ENCODE results near the gene LDLRAD3. TPM values are rescaled to one million over a fixed set of nuclear protein-coding genes. Genes with fewer than 3 reads are reported as not detected.

LDLRAD3 gene
- total RNA-seq, 2 experiments from 2014 or later, result 0.22 to 0.59 TPM

DNA sequence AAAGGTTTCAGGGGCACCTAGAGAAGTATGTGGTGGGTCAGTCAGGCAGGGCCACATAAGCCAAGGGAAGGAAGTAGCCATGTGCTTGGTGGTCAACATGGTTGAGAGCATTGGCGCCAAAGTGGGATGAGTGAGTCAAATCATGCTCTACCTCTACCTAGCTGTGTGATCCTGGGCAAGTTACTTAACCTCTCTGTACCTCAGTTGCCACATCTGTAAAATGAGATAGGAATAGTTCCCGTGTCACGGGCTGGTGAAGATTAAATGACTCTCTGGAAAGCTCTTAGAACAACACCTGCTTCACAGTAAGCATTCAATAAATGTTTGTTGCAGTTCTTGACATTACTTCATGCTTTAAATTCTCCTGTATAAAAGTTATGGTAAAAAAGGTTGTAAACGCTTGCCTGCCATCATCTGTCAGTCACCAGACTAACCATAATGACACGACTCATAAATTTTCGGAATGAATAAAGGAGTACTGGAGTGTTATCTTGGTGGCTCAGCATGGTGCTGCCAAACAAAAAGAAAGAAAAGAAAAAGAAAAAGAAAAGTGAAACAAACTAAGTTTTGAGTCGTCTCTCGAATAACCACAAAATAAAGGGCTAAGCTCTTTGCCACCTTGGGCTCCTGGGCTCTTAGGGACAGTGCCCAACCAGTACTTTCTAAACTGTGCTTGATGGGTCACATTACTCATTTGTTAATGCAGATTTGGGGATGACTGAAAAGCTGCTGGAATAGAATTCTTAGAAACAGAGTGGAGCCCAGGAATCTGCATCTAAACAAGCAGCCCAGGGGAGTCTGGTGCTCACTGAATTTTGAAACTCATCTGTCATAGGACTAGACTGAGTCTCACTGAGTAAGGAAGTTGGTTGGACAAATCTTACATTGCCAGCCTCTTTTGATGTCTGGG lies 107.6 kb downstream of the LDLRAD3 start:
- TF ChIP-seq, protein P1, sequence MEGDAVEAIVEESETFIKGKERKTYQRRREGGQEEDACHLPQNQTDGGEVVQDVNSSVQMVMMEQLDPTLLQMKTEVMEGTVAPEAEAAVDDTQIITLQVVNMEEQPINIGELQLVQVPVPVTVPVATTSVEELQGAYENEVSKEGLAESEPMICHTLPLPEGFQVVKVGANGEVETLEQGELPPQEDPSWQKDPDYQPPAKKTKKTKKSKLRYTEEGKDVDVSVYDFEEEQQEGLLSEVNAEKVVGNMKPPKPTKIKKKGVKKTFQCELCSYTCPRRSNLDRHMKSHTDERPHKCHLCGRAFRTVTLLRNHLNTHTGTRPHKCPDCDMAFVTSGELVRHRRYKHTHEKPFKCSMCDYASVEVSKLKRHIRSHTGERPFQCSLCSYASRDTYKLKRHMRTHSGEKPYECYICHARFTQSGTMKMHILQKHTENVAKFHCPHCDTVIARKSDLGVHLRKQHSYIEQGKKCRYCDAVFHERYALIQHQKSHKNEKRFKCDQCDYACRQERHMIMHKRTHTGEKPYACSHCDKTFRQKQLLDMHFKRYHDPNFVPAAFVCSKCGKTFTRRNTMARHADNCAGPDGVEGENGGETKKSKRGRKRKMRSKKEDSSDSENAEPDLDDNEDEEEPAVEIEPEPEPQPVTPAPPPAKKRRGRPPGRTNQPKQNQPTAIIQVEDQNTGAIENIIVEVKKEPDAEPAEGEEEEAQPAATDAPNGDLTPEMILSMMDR (IDR thresholded peaks at IDR 0.05), result no peak
- no peak overlapping the region for H3K27ac Mint-ChIP-seq
- ChIA-PET CTCF (no interaction called here), POLR2A (no interaction called here)
- H3K27me3 Mint-ChIP-seq, result peaks cover 4% of the 10 kb centered on the region
- DNase-seq (no peak), ATAC-seq (no peak)
- no peak overlapping the region for H3K4me3 Mint-ChIP-seq
- H3K36me3 Mint-ChIP-seq (ENCODE audit: low read depth), result no peaks in the 10 kb centered on the region
- intact Hi-C loops (cut with micrococcal nuclease), result no loop called here
- H3K4me1 Mint-ChIP-seq (ENCODE audit: low read depth), result no peaks in the 10 kb centered on the region
- peaks cover 4% of the 10 kb centered on the region for H3K9me3 Mint-ChIP-seq

- Mint-ChIP-seq H3K27ac (no peak overlapping the region), H3K36me3 (ENCODE audit: low read depth) (no peaks in the 10 kb centered on the region), H3K4me3 (no peak overlapping the region), H3K9me3 (peaks cover 4% of the 10 kb centered on the region), H3K27me3 (peaks cover 4% of the 10 kb centered on the region), H3K4me1 (ENCODE audit: low read depth) (no peaks in the 10 kb centered on the region)
- POLR2A ChIA-PET, result no interaction called here
- no peak for ATAC-seq
- TF ChIP-seq, protein P1 (IDR thresholded peaks at IDR 0.05), result no peak
- DNase-seq, result no peak
- intact Hi-C loops (cut with micrococcal nuclease), result no loop called here
- CTCF ChIA-PET, result interaction anchor here (0.7 to 1.3 kb wide), 2 partner anchors 11 to 212 kb away, joined by 3 to 4 read pairs; no protein-coding TSS in a partner anchor
These were observed 109.4 kb downstream of the LDLRAD3 start for GRCh38 chr11:36053281-36053680.

DNA sequence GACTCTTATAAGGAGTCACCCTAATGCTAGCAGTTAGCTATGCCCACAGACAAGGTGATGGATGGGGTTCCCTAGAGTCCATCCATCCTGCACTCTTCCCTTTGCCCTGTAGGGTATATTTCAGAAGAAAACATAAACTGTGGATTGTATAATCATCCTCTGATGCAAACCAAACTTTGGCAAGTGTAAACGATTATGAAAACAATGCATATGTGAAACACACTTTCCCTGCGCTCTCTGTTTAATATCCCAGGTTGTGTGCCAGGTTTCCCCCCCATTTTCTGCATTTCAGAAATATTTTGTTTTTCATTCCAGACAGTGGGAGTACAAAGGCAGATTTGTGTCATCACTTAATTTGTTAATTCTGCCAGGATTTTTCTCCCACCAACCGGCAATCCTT lies 110.0 kb downstream of the LDLRAD3 start:
- Mint-ChIP-seq H3K4me3 (no peak overlapping the region), H3K4me1 (ENCODE audit: low read depth) (no peaks in the 10 kb centered on the region), H3K9me3 (peaks cover 4% of the 10 kb centered on the region), H3K36me3 (ENCODE audit: low read depth) (no peaks in the 10 kb centered on the region), H3K27ac (no peak overlapping the region), H3K27me3 (peaks cover 4% of the 10 kb centered on the region)
- ATAC-seq (no peak), DNase-seq (no peak)
- CTCF ChIA-PET, result no interaction called here
- intact Hi-C loops (cut with micrococcal nuclease), result no loop called here
- TF ChIP-seq, protein P1 (IDR thresholded peaks at IDR 0.05), result no peak
- POLR2A ChIA-PET, result no interaction called here

DNA sequence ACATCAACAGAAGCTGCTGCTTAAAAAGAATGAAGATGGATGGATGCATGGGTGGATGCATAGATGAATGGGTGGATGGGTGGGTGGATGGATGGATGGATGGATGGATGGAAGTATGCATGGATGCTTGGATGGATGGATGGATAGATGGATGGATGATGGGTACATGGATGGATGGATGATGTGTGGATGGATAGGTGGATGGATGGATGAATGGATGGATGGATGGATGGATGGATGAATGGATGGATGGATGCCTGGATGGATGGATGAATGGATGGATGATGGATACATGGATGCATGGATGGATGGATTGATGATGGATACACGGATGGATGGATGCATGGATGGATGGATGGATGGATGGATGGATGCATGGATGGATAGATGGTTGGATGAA lies 110.8 kb downstream of the LDLRAD3 start:
- no peak for ATAC-seq
- Mint-ChIP-seq H3K9me3 (peaks cover 7% of the 10 kb centered on the region), H3K4me3 (no peak overlapping the region), H3K36me3 (ENCODE audit: low read depth) (no peaks in the 10 kb centered on the region), H3K27ac (no peak overlapping the region), H3K4me1 (ENCODE audit: low read depth) (no peaks in the 10 kb centered on the region), H3K27me3 (peaks cover 4% of the 10 kb centered on the region)
- intact Hi-C loops (cut with micrococcal nuclease), result no loop called here
- POLR2A ChIA-PET, result no interaction called here
- TF ChIP-seq, protein P1 (IDR thresholded peaks at IDR 0.05), result no peak
- CTCF ChIA-PET, result no interaction called here
- DNase-seq, result no peak

DNA sequence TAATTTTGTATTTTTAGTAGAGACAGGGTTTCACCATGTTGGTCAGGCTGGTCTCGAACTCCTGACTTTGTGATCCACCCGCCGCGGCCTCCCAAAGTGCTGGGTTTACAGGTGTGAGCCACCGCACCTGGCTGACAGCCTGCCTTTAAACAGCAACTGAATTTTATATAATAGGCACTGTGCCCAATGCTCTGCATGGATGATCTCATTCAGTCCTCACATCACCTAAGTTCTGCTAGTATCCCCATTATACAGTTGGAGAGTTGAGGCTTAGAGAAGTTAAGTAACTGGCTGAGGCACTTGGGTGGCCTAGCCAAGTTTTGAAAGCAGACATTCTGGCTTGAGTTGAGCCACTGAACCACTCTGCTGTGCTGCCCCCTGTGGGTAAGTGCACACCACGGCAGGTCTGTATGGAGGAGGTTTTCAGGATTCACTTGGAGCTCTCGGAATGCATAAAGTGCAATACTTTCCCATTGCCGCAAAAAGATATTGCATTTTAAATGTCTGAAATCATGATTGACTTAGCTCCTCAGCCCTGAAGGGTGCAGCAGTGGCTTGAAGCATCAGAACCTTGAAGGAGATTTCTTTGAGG lies 112.4 kb downstream of the LDLRAD3 start:
- H3K27ac Mint-ChIP-seq, result no peak overlapping the region
- H3K27me3 Mint-ChIP-seq, result peaks cover under 1% of the 10 kb centered on the region
- intact Hi-C loops (cut with micrococcal nuclease), result no loop called here
- H3K36me3 Mint-ChIP-seq (ENCODE audit: low read depth), result no peaks in the 10 kb centered on the region
- CTCF ChIA-PET, result interaction anchor here (0.9 kb wide), 1 partner anchor 691 kb away, joined by 3 read pairs; no protein-coding TSS in a partner anchor
- no peak overlapping the region for H3K4me3 Mint-ChIP-seq
- POLR2A ChIA-PET, result no interaction called here
- no peaks in the 10 kb centered on the region for H3K4me1 Mint-ChIP-seq (ENCODE audit: low read depth)
- TF ChIP-seq, protein P1 (IDR thresholded peaks at IDR 0.05), result no peak
- ATAC-seq (no peak), DNase-seq (peak; percentile 5)
- H3K9me3 Mint-ChIP-seq, result peaks cover 8% of the 10 kb centered on the region

All from activated CD8-positive, alpha-beta T cell treated with anti-CD3 and anti-CD28 coated beads for 36 hours (primary cell).